Activated CD8-positive, alpha-beta T cell treated with anti-CD3 and anti-CD28 coated beads for 36 hours (primary cell): Measurements from ENCODE around the gene DKK3. TPM values are rescaled to one million over a fixed set of nuclear protein-coding genes. Genes with fewer than 3 reads are reported as not detected.

ENCODE experiments used
- ATAC-seq: fragments of 200-7000 bp; cut with Tn5 transposase; one replicate; pipeline ENCODE4 v1.10.0; 2021; ENCODE audit warnings: mild to moderate bottlenecking, moderate library complexity
- CTCF ChIA-PET: fragments of 350-600 bp; sonication (Branson Sonifier 250); formaldehyde crosslinking; loops from one replicate; lab custom pipeline; 2021; ENCODE audit warnings: antibody characterized with exemption; lab: Charles Lee
- POLR2A ChIA-PET: fragments of 350-600 bp; sonication (Branson Sonifier 250); formaldehyde crosslinking; loops from one replicate; lab custom pipeline; 2021; ENCODE audit warnings: antibody characterized with exemption; lab: Charles Lee
- DNase-seq: peaks from one replicate; pipeline ENCODE4 v3.0.0-alpha.2; 2020
- H3K27ac Mint-ChIP-seq: one replicate; pipeline ENCODE4 v1.8.0; 2021; ENCODE audit warnings: mild to moderate bottlenecking, mixed read lengths
- H3K27me3 Mint-ChIP-seq: one replicate; pipeline ENCODE4 v1.8.0; 2021; ENCODE audit warnings: mixed read lengths
- H3K36me3 Mint-ChIP-seq: one replicate; pipeline ENCODE4 v1.8.0; 2021; ENCODE audit warnings: low read depth, mixed read lengths
- H3K4me1 Mint-ChIP-seq: one replicate; pipeline ENCODE4 v1.8.0; 2021; ENCODE audit warnings: low read depth, mixed read lengths
- H3K4me3 Mint-ChIP-seq: one replicate; pipeline ENCODE4 v1.8.0; 2021; ENCODE audit warnings: mild to moderate bottlenecking, moderate library complexity, mixed read lengths
- H3K9me3 Mint-ChIP-seq: one replicate; pipeline ENCODE4 v1.8.0; 2021; ENCODE audit warnings: mixed read lengths
- intact Hi-C: fragments of 100-400 bp; cut with micrococcal nuclease; formaldehyde crosslinking; loops from one replicate; pipeline ENCODE4 v1.10.0; 2022
- total RNA-seq, 2 experiments: library from RNA; stranded (reverse); gene quantifications; one replicate each; pipeline ENCODE4 v1.2.3, GENCODE V29; 2021
- TF ChIP-seq, protein P1 (sequence below): fragments of 200-600 bp; IDR thresholded peaks from one replicate; pipeline ENCODE4 v1.8.0; 2022; ENCODE audit warnings: antibody characterized with exemption, mild to moderate bottlenecking

DKK3 gene
- total RNA-seq, 2 experiments from 2014 or later: not detected

DNA sequence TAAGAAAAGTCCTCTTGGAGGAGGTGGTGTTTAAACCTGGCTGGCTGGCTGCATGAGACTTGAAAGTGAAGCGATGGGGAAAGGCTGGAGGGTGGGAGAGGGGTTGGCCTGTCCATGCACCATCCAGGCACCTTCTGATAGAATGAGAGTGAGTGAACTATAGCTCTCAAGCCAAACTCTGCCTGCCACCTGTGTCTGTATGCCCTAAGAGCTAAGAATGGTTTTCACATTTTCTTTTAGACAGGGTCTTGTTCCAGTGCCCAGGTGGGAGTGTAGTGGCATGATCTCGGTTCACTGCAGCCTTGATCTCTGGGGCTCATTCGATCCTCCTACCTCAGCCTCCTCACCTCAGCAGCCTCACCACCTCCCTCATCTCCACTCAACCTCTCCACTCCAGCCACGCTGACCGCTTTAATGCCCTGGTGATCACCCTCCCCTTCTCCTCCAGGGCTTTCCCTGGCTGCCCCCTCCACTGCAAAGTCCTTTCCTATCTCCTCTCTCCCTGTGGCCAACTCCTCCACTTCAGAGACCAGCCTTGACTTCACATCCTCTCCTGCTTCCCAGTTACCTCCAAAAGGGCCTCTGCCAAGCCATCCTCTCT lies 38.3 kb upstream of the DKK3 start:
- ATAC-seq (no peak), DNase-seq (no peak)
- no peak overlapping the region for H3K27ac Mint-ChIP-seq
- H3K27me3 Mint-ChIP-seq: peaks cover 2% of the 10 kb centered on the region
- H3K9me3 Mint-ChIP-seq: no peaks in the 10 kb centered on the region
- POLR2A ChIA-PET: interaction anchor here (1.2 kb wide), 1 partner anchor 242 kb away, joined by 3 read pairs; no protein-coding TSS in a partner anchor
- CTCF ChIA-PET: interaction anchor here (0.7 to 5.4 kb wide), 13 partner anchors 10 to 285 kb away, joined by 3 to 167 read pairs (median 12); no protein-coding TSS in a partner anchor
- H3K4me1 Mint-ChIP-seq: peaks cover 4% of the 10 kb centered on the region
- TF ChIP-seq, protein P1, sequence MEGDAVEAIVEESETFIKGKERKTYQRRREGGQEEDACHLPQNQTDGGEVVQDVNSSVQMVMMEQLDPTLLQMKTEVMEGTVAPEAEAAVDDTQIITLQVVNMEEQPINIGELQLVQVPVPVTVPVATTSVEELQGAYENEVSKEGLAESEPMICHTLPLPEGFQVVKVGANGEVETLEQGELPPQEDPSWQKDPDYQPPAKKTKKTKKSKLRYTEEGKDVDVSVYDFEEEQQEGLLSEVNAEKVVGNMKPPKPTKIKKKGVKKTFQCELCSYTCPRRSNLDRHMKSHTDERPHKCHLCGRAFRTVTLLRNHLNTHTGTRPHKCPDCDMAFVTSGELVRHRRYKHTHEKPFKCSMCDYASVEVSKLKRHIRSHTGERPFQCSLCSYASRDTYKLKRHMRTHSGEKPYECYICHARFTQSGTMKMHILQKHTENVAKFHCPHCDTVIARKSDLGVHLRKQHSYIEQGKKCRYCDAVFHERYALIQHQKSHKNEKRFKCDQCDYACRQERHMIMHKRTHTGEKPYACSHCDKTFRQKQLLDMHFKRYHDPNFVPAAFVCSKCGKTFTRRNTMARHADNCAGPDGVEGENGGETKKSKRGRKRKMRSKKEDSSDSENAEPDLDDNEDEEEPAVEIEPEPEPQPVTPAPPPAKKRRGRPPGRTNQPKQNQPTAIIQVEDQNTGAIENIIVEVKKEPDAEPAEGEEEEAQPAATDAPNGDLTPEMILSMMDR: no peak
- no peaks in the 10 kb centered on the region for H3K36me3 Mint-ChIP-seq
- intact Hi-C loops: loop anchor here (1.0 to 10.0 kb wide), 4 partner anchors 116 to 848 kb away; no protein-coding TSS in a partner anchor
- H3K4me3 Mint-ChIP-seq: no peak overlapping the region

DNA sequence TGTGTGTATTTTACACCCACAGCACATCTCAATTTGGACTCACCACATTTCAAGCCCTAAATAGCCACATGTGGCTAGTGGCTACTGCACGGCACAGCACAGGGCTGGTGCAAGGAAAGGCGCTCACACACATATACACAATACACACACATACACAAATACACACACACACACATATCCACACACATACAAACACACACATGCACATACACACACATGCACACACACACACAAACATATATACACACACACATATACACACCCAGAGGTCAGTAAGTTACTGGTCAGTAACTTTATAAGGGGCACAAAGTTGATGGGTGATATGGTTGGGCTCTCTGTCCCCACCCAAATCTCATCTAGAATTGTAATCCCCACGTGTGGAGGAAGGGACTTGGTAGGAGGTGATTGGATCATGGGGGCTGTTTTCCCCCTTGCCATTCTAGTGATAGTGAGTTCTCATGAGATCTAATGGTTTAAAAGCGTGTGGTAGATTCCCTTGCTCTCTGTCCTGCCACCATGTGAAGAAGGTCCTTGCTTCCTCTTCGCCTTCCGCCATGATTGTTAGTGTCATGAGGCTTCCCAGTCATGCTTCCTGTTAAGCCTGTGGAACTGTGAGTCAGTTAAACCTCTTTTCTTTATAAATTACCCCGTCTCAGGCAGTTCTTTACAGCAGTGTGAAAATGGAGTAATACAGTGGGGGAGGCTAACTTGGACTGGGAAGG lies 37.6 kb upstream of the DKK3 start:
- Mint-ChIP-seq H3K4me3 (no peak overlapping the region), H3K27me3 (peaks cover 2% of the 10 kb centered on the region), H3K36me3 (no peaks in the 10 kb centered on the region), H3K4me1 (peaks cover 4% of the 10 kb centered on the region), H3K27ac (no peak overlapping the region), H3K9me3 (no peaks in the 10 kb centered on the region)
- TF ChIP-seq, protein P1: no peak
- ChIA-PET POLR2A (no interaction called here), CTCF (interaction anchor here (1.2 to 5.8 kb wide), 10 partner anchors 13 to 247 kb away, joined by 4 to 167 read pairs (median 18); no protein-coding TSS in a partner anchor)
- ATAC-seq (no peak), DNase-seq (no peak)
- intact Hi-C loops: loop anchor here (2.0 to 10.0 kb wide), 4 partner anchors 115 to 849 kb away; no protein-coding TSS in a partner anchor

DNA sequence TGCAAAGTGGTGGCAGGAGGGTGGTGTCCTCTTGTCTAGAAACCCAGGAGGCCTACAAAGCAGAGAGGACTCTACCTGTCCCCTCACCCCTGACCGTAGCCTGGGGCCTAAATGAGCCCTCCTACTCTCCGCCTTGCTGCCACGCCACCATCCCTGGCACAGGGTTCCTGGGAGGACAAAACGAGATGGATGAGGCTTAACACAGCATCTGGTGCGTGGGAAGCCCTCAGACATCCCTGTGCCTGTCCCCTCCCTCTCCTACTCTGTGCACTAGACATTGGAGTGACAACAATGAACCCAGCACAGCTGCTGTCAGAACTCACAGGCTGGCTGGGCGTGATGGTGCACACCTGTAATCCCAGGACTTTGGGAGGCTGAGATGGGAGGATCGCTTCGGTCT lies 36.4 kb upstream of the DKK3 start:
- peaks cover 4% of the 10 kb centered on the region for H3K4me1 Mint-ChIP-seq
- ChIA-PET POLR2A (no interaction called here), CTCF (interaction anchor here (1.0 to 5.8 kb wide), 40 partner anchors 8 to 529 kb away, joined by 3 to 74 read pairs (median 4); no protein-coding TSS in a partner anchor)
- no peaks in the 10 kb centered on the region for H3K36me3 Mint-ChIP-seq
- ATAC-seq: no peak
- peaks cover 2% of the 10 kb centered on the region for H3K27me3 Mint-ChIP-seq
- no peak for DNase-seq
- no peak overlapping the region for H3K27ac Mint-ChIP-seq
- no peak overlapping the region for H3K4me3 Mint-ChIP-seq
- intact Hi-C loops: loop anchor here (2.0 to 10.0 kb wide), 3 partner anchors 193 to 850 kb away; no protein-coding TSS in a partner anchor
- H3K9me3 Mint-ChIP-seq: no peaks in the 10 kb centered on the region
- TF ChIP-seq, protein P1: no peak

GRCh38 chr11:12043959-12044791 lies 35.7 kb upstream of the DKK3 start:
- ChIA-PET POLR2A (no interaction called here), CTCF (interaction anchor here (0.6 to 5.8 kb wide), 47 partner anchors 8 to 530 kb away, joined by 3 to 74 read pairs (median 4); no protein-coding TSS in a partner anchor)
- peaks cover 2% of the 10 kb centered on the region for H3K27me3 Mint-ChIP-seq
- intact Hi-C loops: loop anchor here (2.0 to 10.0 kb wide), 2 partner anchors 245 to 851 kb away; no protein-coding TSS in a partner anchor
- no peak overlapping the region for H3K27ac Mint-ChIP-seq
- TF ChIP-seq, protein P1: peak; percentile 94
- no peaks in the 10 kb centered on the region for H3K36me3 Mint-ChIP-seq
- no peaks in the 10 kb centered on the region for H3K9me3 Mint-ChIP-seq
- DNase-seq (peak; percentile 74), ATAC-seq (peak; percentile 81)
- peaks cover 4% of the 10 kb centered on the region for H3K4me1 Mint-ChIP-seq
- no peak overlapping the region for H3K4me3 Mint-ChIP-seq
